DMS114 treated with DMSO at 0.1 percent for 48 hours (cell line): ENCODE measurements around the gene CEMIP.

ENCODE experiments used
- DNase-seq: peaks from one replicate; lab custom pipeline; 2025; ENCODE audit not compliant: unreplicated experiment; lab: John Stamatoyannopoulos, UW

Gene CEMIP

GRCh38 chr15:80841541-80841940 lies 62.4 kb downstream of the CEMIP start:
- no peak for DNase-seq

- DNase-seq, result no peak
Observed at GRCh38 chr15:80844011-80844732, 65.0 kb downstream of the CEMIP start.

- no peak for DNase-seq
Observed at GRCh38 chr15:80846031-80846815, 67.1 kb downstream of the CEMIP start.

GRCh38 chr15:80849308-80849707 lies 70.1 kb downstream of the CEMIP start:
- DNase-seq, result no peak

- DNase-seq, result no peak
Observed at GRCh38 chr15:80850941-80851451, 71.8 kb downstream of the CEMIP start.

GRCh38 chr15:80852676-80853075 lies 73.5 kb downstream of the CEMIP start:
- no peak for DNase-seq

- no peak for DNase-seq
Observed at GRCh38 chr15:80854104-80854503, 74.9 kb downstream of the CEMIP start.

- no peak for DNase-seq
Observed at GRCh38 chr15:80855206-80855605, 76.0 kb downstream of the CEMIP start.

- no peak for DNase-seq
Observed at GRCh38 chr15:80856400-80856799, 77.2 kb downstream of the CEMIP start.

- no peak for DNase-seq
Observed at GRCh38 chr15:80856809-80857377, 77.7 kb downstream of the CEMIP start.

GRCh38 chr15:80861731-80862170 lies 82.6 kb downstream of the CEMIP start:
- no peak for DNase-seq

GRCh38 chr15:80864666-80865065 lies 85.5 kb downstream of the CEMIP start:
- no peak for DNase-seq

- no peak for DNase-seq
Observed at GRCh38 chr15:80866936-80867335, 87.8 kb downstream of the CEMIP start.

GRCh38 chr15:80870366-80870765 lies 91.2 kb downstream of the CEMIP start:
- DNase-seq, result no peak

- no peak for DNase-seq
Observed at GRCh38 chr15:80870893-80871292, 91.7 kb downstream of the CEMIP start.

- no peak for DNase-seq
Observed at GRCh38 chr15:80871858-80872257, 92.7 kb downstream of the CEMIP start.

- DNase-seq, result no peak
Observed at GRCh38 chr15:80873366-80873952, 94.3 kb downstream of the CEMIP start.

- DNase-seq, result no peak
Observed at GRCh38 chr15:80875568-80876347, 96.6 kb downstream of the CEMIP start.

GRCh38 chr15:80876348-80876674 lies 97.1 kb downstream of the CEMIP start:
- DNase-seq, result no peak

GRCh38 chr15:80878242-80878866 lies 99.2 kb downstream of the CEMIP start:
- no peak for DNase-seq
